HAP-1 (cell line): ENCODE data around the gene ZNF576.
"Not testable (repeated sequence)": the region's sequence is repeated elsewhere in the genome, so short reads cannot be mapped to it uniquely, and the experiment has no call there.

Source experiments
- DNase-seq, 2 experiments: peaks; one replicate each; pipeline ENCODE4 v3.0.0-alpha.2; 2016 to 2020; ENCODE audit warnings: low spot score in 2 of 2
- H3K27me3 ChIP-seq: fragments of 250-450 bp; sonication (Bioruptor Pico); 2 replicates; pipeline ENCODE4 v1.5.1; 2020; ENCODE audit warnings: low read depth, mild to moderate bottlenecking, moderate library complexity
- H3K36me3 ChIP-seq: fragments of 250-450 bp; sonication (Bioruptor Pico); replicated peaks from 2 replicates; pipeline ENCODE4 v1.5.1; 2020; ENCODE audit warnings: mild to moderate bottlenecking
- H3K4me1 ChIP-seq: fragments of 250-450 bp; sonication (Bioruptor Pico); 2 replicates; pipeline ENCODE4 v1.5.1; 2020; ENCODE audit warnings: mild to moderate bottlenecking
- H3K4me3 ChIP-seq: fragments of 250-450 bp; sonication (Bioruptor Pico); 2 replicates; pipeline ENCODE4 v1.5.1; 2020; ENCODE audit warnings: mild to moderate bottlenecking, moderate library complexity
- H3K9me3 ChIP-seq: fragments of 250-450 bp; sonication (Bioruptor Pico); 2 replicates; pipeline ENCODE4 v1.5.1; 2020; ENCODE audit warnings: mild to moderate bottlenecking, moderate library complexity
- in situ Hi-C: fragments of 300-500 bp; cut with MboI; formaldehyde crosslinking; loops from 3 replicates; pipeline ENCODE4 v1.14.3; 2020; ENCODE audit warnings: low sequenced_read_pairs, inconsistent platforms, mixed read lengths

ZNF576 gene

DNA sequence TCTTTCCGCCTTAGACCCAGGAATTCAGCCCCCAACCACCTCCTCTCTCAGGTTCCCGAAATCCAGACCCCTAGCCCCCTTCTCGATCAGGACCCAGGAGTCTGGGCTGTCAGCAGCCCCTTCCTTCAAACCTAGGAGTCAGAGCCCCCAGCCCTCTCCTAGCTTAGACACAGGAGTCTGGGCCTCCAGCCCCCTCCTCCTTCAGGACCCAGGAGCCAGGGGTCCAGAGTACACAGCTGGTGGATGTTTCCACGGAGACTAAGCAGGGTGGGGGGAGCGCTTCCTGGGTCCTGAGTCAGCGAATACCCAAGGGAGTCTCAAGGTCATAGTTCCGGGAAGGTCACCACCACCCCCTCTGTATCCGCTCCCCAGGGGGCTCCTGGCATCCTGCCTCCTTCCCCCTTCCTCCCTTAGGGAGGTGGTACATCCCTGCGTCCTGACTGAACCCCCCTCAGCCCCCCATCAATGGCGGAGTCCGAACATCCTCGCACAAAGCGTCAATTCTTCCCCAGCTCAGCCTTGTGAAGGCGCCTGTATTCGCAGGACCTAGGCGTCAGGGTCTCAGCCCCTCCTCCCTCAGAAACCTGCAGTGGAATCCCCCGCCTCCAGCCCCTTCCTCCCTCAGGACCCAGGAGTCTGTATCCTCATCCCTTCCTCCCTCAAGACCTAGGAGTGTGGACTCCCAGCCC, 38.6 kb downstream of the ZNF576 start:
- H3K4me1 ChIP-seq: peaks cover 4% of the 10 kb centered on the region; the same call in 1 of the 2 replicates
- DNase-seq: no peak
- H3K9me3 ChIP-seq: no peaks in the 10 kb centered on the region
- in situ Hi-C loops: no loop called here
- no peaks in the 10 kb centered on the region for H3K36me3 ChIP-seq
- no peaks in the 10 kb centered on the region for H3K27me3 ChIP-seq
- H3K4me3 ChIP-seq: no peak overlapping the region

DNA sequence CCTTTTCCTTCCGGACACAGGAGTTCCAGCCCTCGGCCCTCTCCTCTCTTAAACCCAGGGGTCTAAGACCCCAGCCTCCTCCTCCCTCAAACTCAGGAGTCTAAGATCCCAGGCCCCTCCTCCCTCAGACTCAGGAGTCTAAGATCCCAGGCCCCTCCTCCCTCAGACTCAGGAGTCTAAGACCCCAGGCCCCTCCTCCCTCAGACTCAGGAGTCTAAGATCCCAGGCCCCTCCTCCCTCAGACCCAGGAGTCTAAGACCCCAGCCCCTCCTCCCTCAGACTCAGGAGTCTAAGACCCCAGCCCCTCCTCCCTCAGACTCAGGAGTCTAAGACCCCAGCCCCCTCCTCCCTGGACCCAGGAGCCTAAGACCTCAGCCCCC, 39.2 kb downstream of the ZNF576 start:
- H3K9me3 ChIP-seq, H3K36me3 ChIP-seq, H3K4me1 ChIP-seq, in situ Hi-C loops, DNase-seq, H3K27me3 ChIP-seq, H3K4me3 ChIP-seq: not testable (repeated sequence)

DNA sequence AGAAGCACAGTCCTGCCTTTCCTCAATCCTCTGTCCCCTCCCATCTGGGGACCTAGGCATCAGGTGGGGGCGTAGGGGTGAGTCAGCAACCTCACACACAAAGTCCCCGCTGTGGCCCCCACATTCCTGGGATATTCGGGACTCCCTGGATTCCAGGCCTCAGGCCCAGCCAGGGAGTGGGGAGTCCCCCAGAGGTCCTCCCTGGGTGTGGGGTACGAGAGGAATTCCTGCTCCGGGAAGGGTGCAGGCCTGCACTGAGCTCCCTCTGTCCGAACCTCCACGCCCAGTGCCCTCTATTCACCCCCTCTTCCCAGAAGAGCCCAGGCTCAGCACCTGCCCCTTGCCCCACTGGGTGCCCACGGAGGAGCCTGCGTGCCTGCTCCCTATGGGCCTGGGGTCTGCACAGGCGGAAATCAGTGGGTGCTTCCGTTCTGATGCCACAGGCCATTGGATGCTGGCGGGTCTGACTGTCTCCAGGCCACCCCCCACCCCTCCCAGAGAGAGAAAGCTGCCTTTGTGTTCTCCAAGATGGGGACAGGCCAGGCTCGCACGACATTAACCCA, 39.8 kb downstream of the ZNF576 start:
- H3K27me3 ChIP-seq: no peaks in the 10 kb centered on the region
- peaks cover 7% of the 10 kb centered on the region for H3K4me1 ChIP-seq
- in situ Hi-C loops: no loop called here
- no peak overlapping the region for H3K4me3 ChIP-seq
- no peaks in the 10 kb centered on the region for H3K9me3 ChIP-seq
- H3K36me3 ChIP-seq: no peaks in the 10 kb centered on the region
- no peak for DNase-seq

DNA sequence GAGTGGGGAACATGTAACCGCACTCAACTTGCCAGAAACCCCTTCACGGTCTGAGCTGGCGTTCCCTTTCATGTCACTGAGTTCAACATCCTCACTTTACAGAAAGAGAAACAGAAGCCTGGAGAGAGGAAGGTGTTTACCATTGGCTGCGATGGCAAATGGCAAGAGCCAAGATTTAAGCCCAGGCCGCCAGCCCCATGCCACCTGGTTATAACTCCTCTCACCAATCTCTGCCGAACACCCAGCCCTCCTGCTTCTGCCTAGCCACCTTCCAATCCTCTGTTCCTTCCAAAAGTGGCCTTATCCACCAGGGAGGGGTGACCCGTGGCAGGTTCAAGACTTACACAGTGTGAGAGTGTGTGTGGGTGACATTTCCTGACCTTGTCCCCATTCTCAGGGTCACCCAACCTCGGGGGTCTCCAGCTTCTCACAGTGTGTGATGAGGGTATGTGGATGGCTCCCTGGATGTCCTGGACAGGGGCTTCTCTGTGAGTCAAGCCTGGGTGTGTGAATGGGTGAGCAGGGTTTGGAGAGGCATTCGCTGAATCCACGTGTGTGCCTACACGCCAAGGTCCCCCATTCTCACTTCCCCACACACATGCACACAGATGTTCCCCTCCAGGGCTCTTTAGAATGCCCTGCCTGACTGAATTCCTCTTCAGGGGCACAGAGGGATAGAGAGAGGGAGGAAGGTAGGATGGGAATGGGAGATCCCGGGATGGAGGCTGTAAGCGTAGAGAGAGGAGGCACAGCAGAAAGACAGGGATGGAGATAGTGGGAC, 42.0 kb downstream of the ZNF576 start:
- in situ Hi-C loops: no loop called here
- no peaks in the 10 kb centered on the region for H3K9me3 ChIP-seq
- H3K4me1 ChIP-seq: peaks cover 7% of the 10 kb centered on the region
- H3K4me3 ChIP-seq: peak overlapping the region; percentile 37
- no peaks in the 10 kb centered on the region for H3K27me3 ChIP-seq
- no peaks in the 10 kb centered on the region for H3K36me3 ChIP-seq
- DNase-seq: no peak

DNA sequence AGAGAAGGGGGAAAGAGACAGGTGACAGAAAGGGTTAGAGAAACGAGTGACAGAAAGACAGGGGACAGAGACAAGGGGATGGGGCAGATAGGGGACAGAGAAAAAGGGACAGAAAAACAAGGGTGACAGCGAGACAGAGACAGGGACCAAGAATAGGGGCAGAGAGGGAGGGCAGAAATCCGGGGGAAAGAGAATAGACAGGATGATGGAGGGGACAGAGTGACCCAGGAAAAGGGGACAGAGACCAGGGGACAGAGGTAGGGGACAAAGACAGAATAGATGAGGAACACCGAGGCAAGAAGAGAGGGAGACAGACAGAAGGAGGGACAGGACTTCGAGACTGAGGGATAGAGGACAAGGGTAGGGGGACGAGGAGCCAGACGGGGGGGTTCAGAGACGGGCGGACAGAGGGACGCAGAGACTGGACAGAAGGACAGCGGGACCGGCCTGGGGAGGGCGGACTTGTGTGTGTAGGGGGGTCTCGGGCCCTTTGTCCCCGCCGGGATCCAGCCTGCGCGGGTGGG, 42.7 kb downstream of the ZNF576 start:
- H3K36me3 ChIP-seq: no peaks in the 10 kb centered on the region
- in situ Hi-C loops: no loop called here
- no peaks in the 10 kb centered on the region for H3K9me3 ChIP-seq
- H3K4me3 ChIP-seq: peak overlapping the region; percentile 37
- peaks cover 7% of the 10 kb centered on the region for H3K4me1 ChIP-seq
- no peak for DNase-seq
- H3K27me3 ChIP-seq: no peaks in the 10 kb centered on the region

DNA sequence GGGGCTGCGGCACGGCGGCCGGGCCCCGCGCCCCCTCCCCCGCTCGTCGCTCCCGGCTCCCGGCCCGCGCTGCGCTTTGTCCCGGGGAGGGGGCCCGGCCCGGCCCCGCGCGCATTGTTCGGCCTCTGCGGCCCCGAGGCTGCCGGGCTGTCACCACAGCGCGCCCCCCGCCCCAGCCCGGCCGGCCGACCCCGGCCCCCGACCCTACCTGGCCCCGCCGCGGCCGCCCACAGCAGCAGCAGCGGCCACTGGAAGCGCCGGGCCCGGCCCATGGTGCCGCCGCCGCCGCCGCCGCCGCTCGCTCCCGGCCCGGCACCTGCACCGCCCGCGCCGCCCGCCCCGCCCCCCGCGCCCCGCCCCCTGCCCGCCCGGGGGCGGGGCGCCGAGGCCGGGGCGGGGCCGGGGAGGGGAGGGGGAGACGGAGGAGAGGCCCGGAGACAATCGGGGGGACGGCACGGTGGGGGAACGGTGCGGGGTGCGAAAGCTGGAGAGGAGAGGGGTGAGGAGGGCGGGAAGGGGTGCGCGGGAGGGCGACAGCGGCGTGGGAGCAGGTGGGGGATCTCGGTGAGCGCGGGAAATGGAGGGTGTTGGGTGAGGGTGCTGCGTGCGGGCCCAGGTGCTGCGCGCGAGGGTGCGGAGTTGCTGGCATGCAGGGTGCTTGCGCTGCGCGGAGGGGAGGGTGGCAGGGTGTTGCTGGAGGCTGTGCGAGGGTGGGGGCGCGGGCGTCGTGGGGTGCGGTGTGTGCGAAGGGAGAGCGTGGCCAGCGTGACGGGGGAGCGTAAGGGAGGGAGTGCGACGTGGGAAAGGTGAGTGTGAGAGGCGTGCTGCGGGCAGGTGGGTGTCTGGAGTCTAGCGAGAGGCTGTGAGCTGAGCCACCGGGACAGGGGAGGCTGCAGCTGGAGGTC, 43.4 kb downstream of the ZNF576 start, which contains the start of gene CADM4:
Gene CADM4, minus strand, starts transcription at position 332 of the 905 bp plus-strand sequence. Its CDS starts 60 bp downstream, at position 272.
- DNase-seq: peak in 1 of 2 experiments; percentile 62
- in situ Hi-C loops: no loop called here

DNA sequence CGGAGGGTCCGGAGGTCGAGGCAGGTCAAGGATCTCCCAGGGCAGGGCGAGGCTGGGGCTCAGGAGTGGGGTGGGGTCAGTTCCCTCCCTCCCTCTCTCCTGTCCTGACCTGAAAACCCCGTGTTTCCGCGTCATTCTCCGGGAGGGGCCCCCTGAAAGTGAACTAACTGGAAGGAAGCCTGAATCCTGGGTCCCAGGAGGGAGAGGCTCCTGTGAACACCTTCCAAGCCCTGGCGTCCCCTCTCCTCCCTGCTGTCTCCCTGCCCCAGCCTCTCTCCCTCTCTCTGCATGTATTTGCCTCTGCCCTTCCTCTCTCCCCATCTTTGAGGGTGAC, 44.0 kb downstream of the ZNF576 start:
- DNase-seq: no peak
- in situ Hi-C loops: no loop called here
- no peaks in the 10 kb centered on the region for H3K27me3 ChIP-seq
- H3K9me3 ChIP-seq: no peaks in the 10 kb centered on the region
- peak overlapping the region; percentile 41 for H3K4me3 ChIP-seq
- H3K36me3 ChIP-seq: no peaks in the 10 kb centered on the region
- peaks cover 7% of the 10 kb centered on the region for H3K4me1 ChIP-seq

More for the DNA sequence above, 43.4 kb downstream of the ZNF576 start, which contains the start of gene CADM4:
- H3K36me3 ChIP-seq: no peaks in the 10 kb centered on the region
- peak within 1 kb of the TSS; percentile 41 for H3K4me3 ChIP-seq
- no peaks in the 10 kb centered on the region for H3K27me3 ChIP-seq
- H3K9me3 ChIP-seq: no peaks in the 10 kb centered on the region
- H3K4me1 ChIP-seq: peaks cover 7% of the 10 kb centered on the region

DNA sequence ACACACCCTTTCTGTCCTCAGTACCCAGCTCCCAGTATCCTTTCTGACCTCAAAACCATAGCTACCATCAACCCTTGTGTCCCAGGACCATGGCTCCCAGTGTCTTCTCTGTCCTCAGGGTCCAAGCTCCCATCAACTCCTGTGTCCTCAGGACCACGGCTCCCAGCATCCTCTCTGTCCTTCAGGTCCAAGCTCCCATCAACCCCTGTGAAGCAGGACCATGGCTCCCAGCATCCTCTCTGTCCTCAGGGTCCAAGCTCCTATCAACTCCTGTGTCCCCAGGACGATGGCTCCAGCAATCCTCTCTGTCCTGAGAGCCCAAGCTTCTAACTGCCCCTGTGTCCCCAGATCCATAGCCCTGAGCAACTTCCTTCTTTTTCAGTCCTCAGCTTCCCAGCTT, 44.9 kb downstream of the ZNF576 start:
- Histone ChIP-seq H3K4me3 (no peak overlapping the region), H3K36me3 (no peaks in the 10 kb centered on the region), H3K9me3 (no peaks in the 10 kb centered on the region), H3K4me1 (peaks cover 7% of the 10 kb centered on the region), H3K27me3 (no peaks in the 10 kb centered on the region)
- in situ Hi-C loops: no loop called here
- DNase-seq: no peak

DNA sequence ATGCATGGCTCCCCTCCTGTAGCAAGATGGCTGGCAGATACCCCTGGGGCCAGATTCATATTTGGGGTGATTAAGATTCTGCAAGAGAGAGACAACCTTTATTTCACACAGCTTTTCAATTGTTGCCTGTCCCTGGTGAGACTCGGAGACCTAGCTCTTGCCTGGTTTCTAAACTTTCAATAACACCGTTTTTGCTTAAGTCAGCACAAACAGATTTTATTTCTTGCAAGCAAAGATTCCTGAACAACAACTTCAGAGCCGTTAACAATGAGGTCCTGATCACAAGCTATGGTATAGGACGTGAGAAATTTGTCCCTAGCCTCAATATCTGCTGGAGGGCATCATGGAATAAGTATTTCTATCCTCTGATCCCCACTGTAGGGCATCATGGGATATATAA, 46.1 kb downstream of the ZNF576 start:
- H3K27me3 ChIP-seq: no peaks in the 10 kb centered on the region
- H3K9me3 ChIP-seq: no peaks in the 10 kb centered on the region
- peaks cover 7% of the 10 kb centered on the region for H3K4me1 ChIP-seq
- DNase-seq: no peak
- no peak overlapping the region for H3K4me3 ChIP-seq
- H3K36me3 ChIP-seq: no peaks in the 10 kb centered on the region
- in situ Hi-C loops: no loop called here

DNA sequence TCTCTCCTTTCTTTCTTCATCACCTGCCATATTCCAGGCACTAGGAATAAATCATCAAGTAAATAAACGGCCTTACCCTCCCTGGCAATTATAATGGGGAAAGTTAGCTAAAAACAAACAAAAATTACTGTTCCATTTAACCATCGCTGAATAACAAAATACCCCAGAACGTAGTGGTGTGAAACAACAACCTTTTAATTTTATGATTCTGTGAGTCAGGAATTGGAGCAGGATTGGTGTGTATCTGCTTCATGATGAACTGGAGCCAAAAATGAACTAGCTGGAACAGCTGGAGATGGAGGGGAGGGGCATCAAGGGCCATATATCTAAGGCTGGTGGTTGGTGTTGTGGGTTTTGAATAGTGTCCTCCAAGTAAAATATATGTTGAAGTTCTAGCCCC, 46.9 kb downstream of the ZNF576 start:
- no peaks in the 10 kb centered on the region; the same call in 1 of the 2 replicates for H3K36me3 ChIP-seq
- in situ Hi-C loops: no loop called here
- H3K4me3 ChIP-seq: no peak overlapping the region
- no peaks in the 10 kb centered on the region for H3K27me3 ChIP-seq
- H3K4me1 ChIP-seq: peaks cover 7% of the 10 kb centered on the region
- no peaks in the 10 kb centered on the region for H3K9me3 ChIP-seq
- DNase-seq: no peak

DNA sequence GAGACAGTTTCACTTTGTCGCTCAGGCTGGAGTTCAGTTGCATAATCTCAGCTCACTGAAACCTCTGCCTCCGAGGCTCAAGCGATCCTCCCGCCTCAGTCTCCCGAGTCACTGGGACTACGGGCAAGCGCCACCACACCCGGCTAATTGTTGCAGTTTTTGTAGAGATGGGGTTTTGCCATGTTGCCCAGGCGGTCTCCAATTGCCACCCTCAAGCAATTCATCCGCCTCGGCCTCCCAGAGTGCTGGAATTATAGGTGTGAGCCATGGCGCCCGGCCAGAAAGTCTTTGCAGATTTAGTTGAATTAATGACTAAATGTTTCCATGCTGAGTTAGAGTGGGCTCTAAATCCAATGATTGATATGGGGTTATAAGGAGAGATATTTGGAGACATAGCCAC, 47.8 kb downstream of the ZNF576 start:
- Histone ChIP-seq H3K4me1 (peaks cover 3% of the 10 kb centered on the region; the same call in 1 of the 2 replicates), H3K9me3 (no peaks in the 10 kb centered on the region), H3K4me3 (no peak overlapping the region), H3K27me3 (no peaks in the 10 kb centered on the region), H3K36me3 (no peaks in the 10 kb centered on the region; the same call in 1 of the 2 replicates)
- no peak for DNase-seq
- in situ Hi-C loops: no loop called here

DNA sequence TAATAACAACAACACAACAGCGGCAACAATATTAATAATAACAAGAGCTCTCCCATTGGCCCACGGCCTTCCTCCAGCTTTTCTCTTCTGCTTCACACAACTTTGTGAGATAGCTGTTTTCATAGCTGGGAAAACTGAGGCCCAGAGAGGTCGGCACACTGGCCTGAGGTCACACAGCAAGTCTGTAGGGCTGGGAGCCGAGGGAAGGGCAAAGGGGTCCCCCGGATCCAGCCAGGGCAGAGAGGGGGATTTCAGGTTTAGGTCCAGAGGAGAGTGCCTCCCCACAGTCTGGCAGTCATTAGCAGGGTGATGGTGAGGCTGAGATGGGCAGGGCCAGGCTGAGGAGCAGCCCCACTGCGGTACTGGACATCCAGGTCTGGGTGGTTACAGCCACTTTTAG, 52.2 kb downstream of the ZNF576 start:
- peaks cover 7% of the 10 kb centered on the region; the same call in 1 of the 2 replicates for H3K36me3 ChIP-seq
- no peaks in the 10 kb centered on the region for H3K9me3 ChIP-seq
- DNase-seq: no peak
- in situ Hi-C loops: no loop called here
- no peak overlapping the region for H3K4me3 ChIP-seq
- H3K27me3 ChIP-seq: no peaks in the 10 kb centered on the region
- no peaks in the 10 kb centered on the region; the same call in 1 of the 2 replicates for H3K4me1 ChIP-seq

DNA sequence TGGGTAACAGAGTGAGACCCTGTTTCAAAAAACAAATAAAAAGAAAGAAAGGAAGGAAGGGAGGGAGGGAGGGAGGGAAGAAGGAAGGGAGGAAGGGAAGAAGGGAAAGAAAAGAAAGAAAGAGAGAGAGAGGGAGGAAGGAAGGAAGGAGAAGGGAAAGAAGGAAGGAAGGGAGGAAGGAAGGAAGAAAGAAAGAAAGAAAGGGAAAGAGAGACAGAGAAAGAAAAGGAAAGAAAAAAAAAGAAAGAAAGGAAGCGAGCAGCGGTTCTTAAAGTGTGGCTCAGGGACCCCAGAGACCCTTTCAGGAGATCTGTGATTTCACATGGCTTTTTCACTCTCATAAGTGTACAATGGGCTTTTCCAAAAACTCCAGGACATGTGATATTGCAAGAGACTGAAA, 53.1 kb downstream of the ZNF576 start:
- no peak for DNase-seq
- Histone ChIP-seq H3K27me3 (no peaks in the 10 kb centered on the region), H3K4me3 (no peak overlapping the region), H3K36me3 (peaks cover 7% of the 10 kb centered on the region; the same call in 1 of the 2 replicates), H3K4me1 (no peaks in the 10 kb centered on the region; the same call in 1 of the 2 replicates), H3K9me3 (no peaks in the 10 kb centered on the region)
- in situ Hi-C loops: no loop called here
